ENCODE measurements around the gene S100A2. TPM values are rescaled to one million over a fixed set of nuclear protein-coding genes. Genes with fewer than 3 reads are reported as not detected.
A peak's percentile ranks its signal among the peaks of the same experiment; 100 is the strongest.

The S100A2 gene
- total RNA-seq, 1 donor = 3.3 TPM

- TF ChIP-seq CTCF (IDR thresholded peaks at IDR 0.05; ENCODE audit: insufficient read depth, low read length) = no peak
- peak overlapping the region; percentile 85 for H3K4me3 ChIP-seq (ENCODE audit: low read depth, low read length)
- no peak for DNase-seq (ENCODE audit: low read depth)
These were observed 42.5 kb upstream of the S100A2 start for GRCh38 chr1:153608089-153608682.

GRCh38 chr1:153607381-153607780 is 41.7 kb upstream of the S100A2 start:
- DNase-seq (ENCODE audit: low read depth) = no peak
- H3K4me3 ChIP-seq (ENCODE audit: low read depth, low read length) = no peak overlapping the region
- no peak for TF ChIP-seq CTCF (IDR thresholded peaks at IDR 0.05; ENCODE audit: insufficient read depth, low read length)

- DNase-seq (ENCODE audit: low read depth) = no peak
- no peak overlapping the region for H3K4me3 ChIP-seq (ENCODE audit: low read depth, low read length)
- TF ChIP-seq CTCF (IDR thresholded peaks at IDR 0.05; ENCODE audit: insufficient read depth, low read length) = no peak
These were observed 40.5 kb upstream of the S100A2 start for GRCh38 chr1:153606194-153606593.

- TF ChIP-seq CTCF (IDR thresholded peaks at IDR 0.05; ENCODE audit: insufficient read depth, low read length) = no peak
These were observed 37.1 kb upstream of the S100A2 start for GRCh38 chr1:153602749-153603148.

GRCh38 chr1:153599847-153600246 is 34.2 kb upstream of the S100A2 start:
- no peak for DNase-seq (ENCODE audit: low read depth)
- no peak for TF ChIP-seq CTCF (IDR thresholded peaks at IDR 0.05; ENCODE audit: insufficient read depth, low read length)
- no peak overlapping the region for H3K4me3 ChIP-seq (ENCODE audit: low read depth, low read length)

More at GRCh38 chr1:153602749-153603148, 37.1 kb upstream of the S100A2 start:
- H3K4me3 ChIP-seq (ENCODE audit: low read depth, low read length) = no peak overlapping the region
- DNase-seq (ENCODE audit: low read depth) = no peak

- no peak overlapping the region for H3K4me3 ChIP-seq (ENCODE audit: low read depth, low read length)
- no peak for DNase-seq (ENCODE audit: low read depth)
- TF ChIP-seq CTCF (IDR thresholded peaks at IDR 0.05; ENCODE audit: insufficient read depth, low read length) = no peak
These were observed 32.9 kb upstream of the S100A2 start for GRCh38 chr1:153598309-153599172.

All from fibroblast of the aortic adventitia (primary cell).